Measurements from ENCODE around the gene LCAT. TPM values are rescaled to one million over a fixed set of nuclear protein-coding genes. Genes with fewer than 3 reads are reported as not detected.
"Not testable (repeated sequence)": the region's sequence is repeated elsewhere in the genome, so short reads cannot be mapped to it uniquely, and the experiment has no call there.

Gene LCAT
- total RNA-seq, 1 donor from 2014 or later, result 31.9 TPM

DNA sequence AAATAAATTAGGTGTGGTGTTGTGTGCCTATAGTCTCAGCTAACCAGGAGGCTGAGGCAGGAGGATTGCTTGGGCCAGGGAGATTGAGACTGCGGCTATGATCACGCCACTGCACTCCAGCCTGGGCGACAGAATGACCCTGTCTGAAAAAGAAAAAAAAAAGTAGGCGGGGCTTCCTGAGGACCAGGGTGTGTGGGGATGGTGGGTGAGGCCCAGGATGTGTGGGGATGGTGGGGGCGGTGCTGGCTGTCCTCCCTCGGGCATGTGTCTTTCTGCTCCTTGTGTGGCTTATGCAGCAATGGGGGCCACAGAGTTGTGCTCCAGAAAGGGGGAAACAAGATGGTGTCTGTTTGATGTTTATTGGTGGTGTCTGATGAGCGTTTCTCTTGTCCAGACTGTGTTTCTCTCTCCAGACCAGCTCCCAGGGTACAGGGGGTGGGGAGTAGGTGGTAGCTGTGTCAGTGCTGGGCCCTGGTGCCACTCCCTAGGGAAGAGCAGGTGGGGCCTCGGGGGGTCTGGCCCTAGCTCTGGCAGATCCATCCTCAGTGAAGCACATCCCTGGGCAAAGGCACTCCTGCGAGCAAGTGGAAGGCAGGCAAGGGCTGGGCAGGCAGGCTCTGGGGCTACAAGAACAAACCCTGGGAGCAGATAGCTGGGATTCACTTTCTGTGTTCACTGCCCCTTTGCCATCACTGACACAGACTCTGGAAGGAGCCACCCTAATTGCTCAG, 2.3 kb downstream of the LCAT start:
- peaks cover 13% of the 10 kb centered on the region for H3K4me1 Mint-ChIP-seq (ENCODE audit: low read depth)
- no peak for TF ChIP-seq CTCF (IDR thresholded peaks at IDR 0.05; ENCODE audit: unreplicated experiment)
- no peak overlapping the region for H3K4me3 Mint-ChIP-seq (ENCODE audit: low read depth)
- no peaks in the 10 kb centered on the region for H3K27me3 Mint-ChIP-seq
- H3K36me3 Mint-ChIP-seq (ENCODE audit: insufficient read depth), result peaks cover 2% of the 10 kb centered on the region
- H3K9me3 Mint-ChIP-seq (ENCODE audit: low read depth), result no peaks in the 10 kb centered on the region
- no peak for DNase-seq (ENCODE audit: low spot score, unreplicated experiment)
- no peak overlapping the region for H3K27ac Mint-ChIP-seq

- Mint-ChIP-seq H3K36me3 (ENCODE audit: insufficient read depth) (peaks cover 2% of the 10 kb centered on the region), H3K27ac (no peak overlapping the region), H3K4me1 (ENCODE audit: low read depth) (peaks cover 13% of the 10 kb centered on the region), H3K4me3 (ENCODE audit: low read depth) (no peak overlapping the region), H3K27me3 (no peaks in the 10 kb centered on the region), H3K9me3 (ENCODE audit: low read depth) (no peaks in the 10 kb centered on the region)
- no peak for DNase-seq (ENCODE audit: low spot score, unreplicated experiment)
- TF ChIP-seq CTCF (IDR thresholded peaks at IDR 0.05; ENCODE audit: unreplicated experiment), result no peak
These were observed 3.4 kb downstream of the LCAT start for GRCh38 chr16:67940446-67941089.

- H3K27ac Mint-ChIP-seq, result no peak overlapping the region
- H3K4me3 Mint-ChIP-seq (ENCODE audit: low read depth), result no peak overlapping the region
- peaks cover 19% of the 10 kb centered on the region for H3K4me1 Mint-ChIP-seq (ENCODE audit: low read depth)
- H3K9me3 Mint-ChIP-seq (ENCODE audit: low read depth), result no peaks in the 10 kb centered on the region
- DNase-seq (ENCODE audit: low spot score, unreplicated experiment), result no peak
- peaks cover 3% of the 10 kb centered on the region for H3K27me3 Mint-ChIP-seq
- peaks cover 3% of the 10 kb centered on the region for H3K36me3 Mint-ChIP-seq (ENCODE audit: insufficient read depth)
- TF ChIP-seq CTCF (IDR thresholded peaks at IDR 0.05; ENCODE audit: unreplicated experiment), result no peak
These were observed 4.1 kb downstream of the LCAT start for GRCh38 chr16:67939507-67940445.

GRCh38 chr16:67937713-67938112, 6.2 kb downstream of the LCAT start:
- H3K27ac Mint-ChIP-seq; DNase-seq (ENCODE audit: low spot score, unreplicated experiment); H3K27me3 Mint-ChIP-seq; H3K9me3 Mint-ChIP-seq (ENCODE audit: low read depth); H3K36me3 Mint-ChIP-seq (ENCODE audit: insufficient read depth): not testable (repeated sequence)
- peak overlapping the region; percentile 96 for H3K4me3 Mint-ChIP-seq (ENCODE audit: low read depth)
- H3K4me1 Mint-ChIP-seq (ENCODE audit: low read depth), result peaks cover 16% of the 10 kb centered on the region

DNA sequence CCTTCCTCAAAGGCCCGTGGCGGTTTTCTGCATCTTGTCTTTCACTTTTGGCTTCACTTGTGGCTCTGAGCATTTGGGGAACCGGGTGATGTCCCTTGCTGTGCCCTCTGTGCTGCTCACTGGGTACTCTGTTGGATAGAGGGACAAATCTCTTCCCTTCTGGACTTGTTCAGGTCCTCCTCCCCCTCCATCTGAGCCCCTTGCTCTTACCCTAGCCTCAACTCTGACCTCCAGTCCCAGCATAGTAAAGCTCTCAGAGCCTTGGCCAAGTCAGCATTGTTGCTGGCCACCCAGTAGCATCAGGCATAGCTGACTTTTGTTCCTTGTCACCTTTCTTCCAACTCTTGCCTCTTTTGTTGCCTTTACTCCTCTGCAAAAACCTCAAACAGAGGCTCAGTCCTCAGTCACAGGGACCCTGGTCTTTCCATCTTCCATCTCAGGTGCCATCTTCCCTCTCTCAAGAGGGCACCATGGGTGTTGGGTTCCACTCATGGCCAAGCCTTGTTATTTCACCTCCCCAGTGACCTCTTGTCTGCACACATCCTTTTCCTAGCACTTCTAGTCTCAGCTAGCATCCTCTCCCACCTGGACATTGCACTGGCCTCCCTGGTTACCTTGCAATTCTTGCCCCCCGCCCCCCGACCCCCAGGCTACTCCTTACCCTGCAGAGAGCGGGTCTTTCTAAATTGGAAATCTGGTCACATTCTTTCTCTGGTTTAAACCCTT, 6.9 kb downstream of the LCAT start:
- no peaks in the 10 kb centered on the region for H3K9me3 Mint-ChIP-seq (ENCODE audit: low read depth)
- H3K27ac Mint-ChIP-seq, result peak overlapping the region; percentile 99
- peak overlapping the region; percentile 96 for H3K4me3 Mint-ChIP-seq (ENCODE audit: low read depth)

More for the DNA sequence above, 6.9 kb downstream of the LCAT start:
- peaks cover 15% of the 10 kb centered on the region for H3K4me1 Mint-ChIP-seq (ENCODE audit: low read depth)
- peaks cover 3% of the 10 kb centered on the region for H3K27me3 Mint-ChIP-seq
- no peak for TF ChIP-seq CTCF (IDR thresholded peaks at IDR 0.05; ENCODE audit: unreplicated experiment)
- peaks cover 3% of the 10 kb centered on the region for H3K36me3 Mint-ChIP-seq (ENCODE audit: insufficient read depth)
- DNase-seq (ENCODE audit: low spot score, unreplicated experiment), result no peak

All from progenitor cell of endocrine pancreas (in vitro differentiated cells).